ENCODE data around the gene MGLL. TPM values are rescaled to one million over a fixed set of nuclear protein-coding genes. Genes with fewer than 3 reads are reported as not detected.

MGLL gene
- total RNA-seq, 1 experiment from 2014 or later = 2.1 TPM

- CTCF ChIA-PET = no interaction called here
- DNase-seq (ENCODE audit: low read depth, low spot score) (no peak), ATAC-seq (no peak)
- in situ Hi-C loops (cut with HindIII; ENCODE audit: low pct_unique_long_range_greater_than_20kb, low sequenced_read_pairs) (no loop called here), intact Hi-C loops (cut with micrococcal nuclease; ENCODE audit: unreplicated experiment) (no loop called here)
- no TSS peak for BruUV-seq (replicated peaks)
- no peaks in the 10 kb centered on the region for H3K9me3 ChIP-seq (ENCODE audit: control insufficient read depth, insufficient read depth, low read depth, low read length)
- H3K4me3 ChIP-seq (ENCODE audit: low read depth in 2 of 2, low read length in 2 of 2) = no peak overlapping the region
- no peaks in the 10 kb centered on the region for H3K27me3 ChIP-seq (ENCODE audit: control insufficient read depth, insufficient read depth, low read length)
- TF ChIP-seq POLR2AphosphoS5 (IDR thresholded peaks at IDR 0.05; ENCODE audit: low read depth, low read length) (no peak), TCF7L2 (IDR thresholded peaks at IDR 0.05; ENCODE audit: low read depth, low read length) (no peak), REST (IDR thresholded peaks at IDR 0.05; ENCODE audit: insufficient read depth in 1 of 2, low read depth in 2 of 2, low read length in 1 of 2) (no peak), CTCF (IDR thresholded peaks at IDR 0.05) (no peak), SIN3A (IDR thresholded peaks at IDR 0.05; ENCODE audit: borderline replicate concordance, insufficient read depth, low read depth, low read length) (no peak)
- POLR2A ChIA-PET = no interaction called here
- no peaks in the 10 kb centered on the region for H3K4me1 ChIP-seq (ENCODE audit: control insufficient read depth, insufficient read depth, low read length)
- no peaks in the 10 kb centered on the region for H3K36me3 ChIP-seq (ENCODE audit: control insufficient read depth, insufficient read depth, low read length)
- H3K27ac ChIP-seq (ENCODE audit: low read length) = no peak overlapping the region
Observed at GRCh38 chr3:127802606-127803005, 19.7 kb downstream of the MGLL start.

- intact Hi-C loops (cut with micrococcal nuclease; ENCODE audit: unreplicated experiment) (no loop called here), in situ Hi-C loops (cut with HindIII; ENCODE audit: low pct_unique_long_range_greater_than_20kb, low sequenced_read_pairs) (no loop called here)
- Histone ChIP-seq H3K27me3 (ENCODE audit: control insufficient read depth, insufficient read depth, low read length) (no peaks in the 10 kb centered on the region), H3K9me3 (ENCODE audit: control insufficient read depth, insufficient read depth, low read depth, low read length) (no peaks in the 10 kb centered on the region), H3K4me1 (ENCODE audit: control insufficient read depth, insufficient read depth, low read length) (no peaks in the 10 kb centered on the region), H3K4me3 (ENCODE audit: low read depth in 2 of 2, low read length in 2 of 2) (no peak overlapping the region), H3K27ac (ENCODE audit: low read length) (no peak overlapping the region), H3K36me3 (ENCODE audit: control insufficient read depth, insufficient read depth, low read length) (no peaks in the 10 kb centered on the region)
- TF ChIP-seq POLR2AphosphoS5 (IDR thresholded peaks at IDR 0.05; ENCODE audit: low read depth, low read length) (no peak), CTCF (IDR thresholded peaks at IDR 0.05) (no peak), REST (IDR thresholded peaks at IDR 0.05; ENCODE audit: insufficient read depth in 1 of 2, low read depth in 2 of 2, low read length in 1 of 2) (no peak), SIN3A (IDR thresholded peaks at IDR 0.05; ENCODE audit: borderline replicate concordance, insufficient read depth, low read depth, low read length) (no peak), TCF7L2 (IDR thresholded peaks at IDR 0.05; ENCODE audit: low read depth, low read length) (no peak)
- ChIA-PET POLR2A (no interaction called here), CTCF (no interaction called here)
- BruUV-seq (replicated peaks) = no TSS peak
- ATAC-seq (no peak), DNase-seq (ENCODE audit: low read depth, low spot score) (no peak)
Observed at GRCh38 chr3:127801731-127802313, 20.5 kb downstream of the MGLL start.
